ENCODE results near the gene KDM8.

DNA sequence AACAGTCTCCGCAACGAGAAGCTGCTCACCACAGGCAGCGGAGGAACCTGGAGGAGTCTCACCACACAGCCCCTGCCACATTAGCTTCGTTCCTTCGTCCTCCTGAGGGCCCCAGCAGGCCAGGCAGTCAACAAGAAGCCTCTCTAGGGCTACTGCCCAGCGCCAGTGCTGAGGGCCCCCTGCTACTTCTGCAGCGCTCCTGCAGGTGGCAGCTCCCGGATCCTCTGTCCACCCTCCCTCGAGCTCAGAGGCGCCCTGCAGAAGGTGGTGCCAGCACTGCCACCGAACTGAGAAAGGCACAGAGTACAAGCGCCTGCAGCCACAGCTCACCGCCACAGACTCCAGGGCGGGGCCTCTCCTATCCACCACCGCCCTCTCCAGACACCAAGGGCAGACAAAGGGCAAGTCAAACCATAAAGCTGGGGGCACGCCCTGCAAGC lies 27.3 kb downstream of the KDM8 start:
- no peak for TF ChIP-seq TAF1 (IDR thresholded peaks at IDR 0.05; ENCODE audit: borderline replicate concordance, insufficient read depth, low read length)
- no peak for TF ChIP-seq POLR2AphosphoS5 (IDR thresholded peaks at IDR 0.05; ENCODE audit: low read depth, low read length)
- TF ChIP-seq, protein P1, sequence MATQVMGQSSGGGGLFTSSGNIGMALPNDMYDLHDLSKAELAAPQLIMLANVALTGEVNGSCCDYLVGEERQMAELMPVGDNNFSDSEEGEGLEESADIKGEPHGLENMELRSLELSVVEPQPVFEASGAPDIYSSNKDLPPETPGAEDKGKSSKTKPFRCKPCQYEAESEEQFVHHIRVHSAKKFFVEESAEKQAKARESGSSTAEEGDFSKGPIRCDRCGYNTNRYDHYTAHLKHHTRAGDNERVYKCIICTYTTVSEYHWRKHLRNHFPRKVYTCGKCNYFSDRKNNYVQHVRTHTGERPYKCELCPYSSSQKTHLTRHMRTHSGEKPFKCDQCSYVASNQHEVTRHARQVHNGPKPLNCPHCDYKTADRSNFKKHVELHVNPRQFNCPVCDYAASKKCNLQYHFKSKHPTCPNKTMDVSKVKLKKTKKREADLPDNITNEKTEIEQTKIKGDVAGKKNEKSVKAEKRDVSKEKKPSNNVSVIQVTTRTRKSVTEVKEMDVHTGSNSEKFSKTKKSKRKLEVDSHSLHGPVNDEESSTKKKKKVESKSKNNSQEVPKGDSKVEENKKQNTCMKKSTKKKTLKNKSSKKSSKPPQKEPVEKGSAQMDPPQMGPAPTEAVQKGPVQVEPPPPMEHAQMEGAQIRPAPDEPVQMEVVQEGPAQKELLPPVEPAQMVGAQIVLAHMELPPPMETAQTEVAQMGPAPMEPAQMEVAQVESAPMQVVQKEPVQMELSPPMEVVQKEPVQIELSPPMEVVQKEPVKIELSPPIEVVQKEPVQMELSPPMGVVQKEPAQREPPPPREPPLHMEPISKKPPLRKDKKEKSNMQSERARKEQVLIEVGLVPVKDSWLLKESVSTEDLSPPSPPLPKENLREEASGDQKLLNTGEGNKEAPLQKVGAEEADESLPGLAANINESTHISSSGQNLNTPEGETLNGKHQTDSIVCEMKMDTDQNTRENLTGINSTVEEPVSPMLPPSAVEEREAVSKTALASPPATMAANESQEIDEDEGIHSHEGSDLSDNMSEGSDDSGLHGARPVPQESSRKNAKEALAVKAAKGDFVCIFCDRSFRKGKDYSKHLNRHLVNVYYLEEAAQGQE (IDR thresholded peaks at IDR 0.05; ENCODE audit: insufficient read depth in 1 of 2, low read depth in 2 of 2, low read length in 2 of 2) = no peak
